SIG-M5 treated with dmso at 0.1 percent for 504 hours (cell line): ENCODE results near the gene ALG9.
"Not testable (repeated sequence)": the region's sequence is repeated elsewhere in the genome, so short reads cannot be mapped to it uniquely, and the experiment has no call there.

Experiments
- DNase-seq: peaks from one replicate; lab custom pipeline; 2025; ENCODE audit not compliant: unreplicated experiment; lab: John Stamatoyannopoulos, UW

The ALG9 gene

GRCh38 chr11:111797145-111797581 lies 74.2 kb downstream of the ALG9 start:
- peak; percentile 73 for DNase-seq

GRCh38 chr11:111796696-111797095 lies 74.7 kb downstream of the ALG9 start:
- no peak for DNase-seq

- no peak for DNase-seq
Measured at GRCh38 chr11:111795334-111795985, 75.9 kb downstream of the ALG9 start.

- no peak for DNase-seq
Measured at GRCh38 chr11:111793863-111794262, 77.5 kb downstream of the ALG9 start.

- no peak for DNase-seq
Measured at GRCh38 chr11:111792955-111793500, 78.4 kb downstream of the ALG9 start.

GRCh38 chr11:111792314-111792713 lies 79.1 kb downstream of the ALG9 start:
- DNase-seq: no peak

GRCh38 chr11:111788464-111788863 lies 82.9 kb downstream of the ALG9 start:
- DNase-seq: no peak

- DNase-seq: peak; percentile 13
Measured at GRCh38 chr11:111788051-111788450, 83.3 kb downstream of the ALG9 start.

GRCh38 chr11:111785886-111786412 lies 85.4 kb downstream of the ALG9 start:
- no peak for DNase-seq

GRCh38 chr11:111785076-111785475 lies 86.3 kb downstream of the ALG9 start:
- no peak for DNase-seq

- not testable (repeated sequence) for DNase-seq
Measured at GRCh38 chr11:111784311-111784710, 87.1 kb downstream of the ALG9 start.

- DNase-seq: no peak
Measured at GRCh38 chr11:111782109-111782741, 89.2 kb downstream of the ALG9 start.

- DNase-seq: no peak
Measured at GRCh38 chr11:111779118-111779517, 92.3 kb downstream of the ALG9 start.

- no peak for DNase-seq
Measured at GRCh38 chr11:111778047-111778558, 93.3 kb downstream of the ALG9 start.

GRCh38 chr11:111777094-111778046 lies 94.0 kb downstream of the ALG9 start:
- DNase-seq: peak; percentile 56

GRCh38 chr11:111776398-111777093 lies 94.8 kb downstream of the ALG9 start:
- DNase-seq: no peak

GRCh38 chr11:111774955-111775710 lies 96.2 kb downstream of the ALG9 start:
- DNase-seq: no peak

- no peak for DNase-seq
Measured at GRCh38 chr11:111772535-111772934, 98.8 kb downstream of the ALG9 start.

GRCh38 chr11:111771205-111771604 lies 100.2 kb downstream of the ALG9 start:
- DNase-seq: not testable (repeated sequence)
